Calu3 (cell line): ENCODE data around the gene RAD51B. TPM values are rescaled to one million over a fixed set of nuclear protein-coding genes. Genes with fewer than 3 reads are reported as not detected.

Experiments used
- BruUV-seq: library from RNA; stranded (reverse); fragments of 400-500 nt; replicated peaks from 2 replicates; lab custom pipeline; 2021; lab: Mats Ljungman, UMichigan
- CTCF ChIA-PET: fragments of 300-600 bp; sonication (Branson Sonifier 250); formaldehyde crosslinking; loops from one replicate; lab custom pipeline; 2022; ENCODE audit warnings: antibody characterized with exemption; lab: Charles Lee
- DNase-seq: peaks from one replicate; pipeline ENCODE4 v3.0.0; 2022
- H3K27ac Mint-ChIP-seq: one replicate; pipeline ENCODE4 v1.8.0; 2022; ENCODE audit warnings: mixed read lengths; ENCODE audit not compliant: unreplicated experiment
- H3K27me3 Mint-ChIP-seq: one replicate; pipeline ENCODE4 v1.8.0; 2022; ENCODE audit warnings: mixed read lengths; ENCODE audit not compliant: unreplicated experiment
- H3K36me3 Mint-ChIP-seq: one replicate; pipeline ENCODE4 v1.8.0; 2022; ENCODE audit warnings: mild to moderate bottlenecking, moderate library complexity, mixed read lengths; ENCODE audit not compliant: insufficient read depth, unreplicated experiment
- H3K4me1 Mint-ChIP-seq: one replicate; pipeline ENCODE4 v1.8.0; 2022; ENCODE audit warnings: mild to moderate bottlenecking, low read depth, mixed read lengths; ENCODE audit not compliant: unreplicated experiment
- H3K4me3 Mint-ChIP-seq: one replicate; pipeline ENCODE4 v1.8.0; 2022; ENCODE audit warnings: mild to moderate bottlenecking, low read depth, moderate library complexity, mixed read lengths; ENCODE audit not compliant: unreplicated experiment
- H3K9me3 Mint-ChIP-seq: one replicate; pipeline ENCODE4 v1.8.0; 2022; ENCODE audit warnings: low read depth, mixed read lengths; ENCODE audit not compliant: unreplicated experiment
- CTCF ChIP-seq: fragments of 200-600 bp; IDR thresholded peaks from one replicate; pipeline ENCODE4 v1.8.0; 2022; ENCODE audit warnings: antibody characterized with exemption; ENCODE audit not compliant: unreplicated experiment
- intact Hi-C: fragments of 100-400 bp; cut with micrococcal nuclease; formaldehyde crosslinking; loops from one replicate; pipeline ENCODE4 v1.10.0; 2022; ENCODE audit not compliant: unreplicated experiment
- total RNA-seq: library from RNA; stranded (reverse); gene quantifications from 2 replicates; pipeline ENCODE4 v1.2.3, GENCODE V29; 2022

Gene RAD51B
- total RNA-seq, 1 experiment from 2014 or later, result 24.7 TPM

DNA sequence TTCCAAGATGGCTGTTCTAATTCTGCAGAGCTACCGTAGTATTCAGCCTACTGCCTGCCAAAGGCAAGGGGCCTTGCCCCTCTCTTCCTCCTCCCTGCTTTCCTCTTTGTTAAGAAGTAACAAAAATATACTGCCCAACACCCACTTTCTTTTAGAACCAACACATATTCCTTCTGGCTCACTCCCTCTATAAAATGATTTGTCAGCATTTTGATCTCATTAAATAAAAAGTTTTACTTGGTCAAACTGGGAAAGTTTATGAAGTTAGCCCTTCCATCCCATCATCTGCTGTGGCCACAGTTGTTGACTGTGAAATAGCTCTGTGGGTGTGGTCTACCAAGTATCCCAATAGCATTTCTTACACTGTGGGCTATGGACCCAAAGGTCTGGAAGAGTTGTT lies 500.9 kb downstream of the RAD51B start:
- H3K36me3 Mint-ChIP-seq, result no peaks in the 10 kb centered on the region
- BruUV-seq, result no TSS peak
- no peaks in the 10 kb centered on the region for H3K27me3 Mint-ChIP-seq
- no peaks in the 10 kb centered on the region for H3K9me3 Mint-ChIP-seq
- no peak for DNase-seq
- intact Hi-C loops, result no loop called here
- CTCF ChIA-PET, result no interaction called here
- no peak overlapping the region for H3K27ac Mint-ChIP-seq
- no peak for TF ChIP-seq CTCF
- H3K4me1 Mint-ChIP-seq, result no peaks in the 10 kb centered on the region
- H3K4me3 Mint-ChIP-seq, result no peak overlapping the region

DNA sequence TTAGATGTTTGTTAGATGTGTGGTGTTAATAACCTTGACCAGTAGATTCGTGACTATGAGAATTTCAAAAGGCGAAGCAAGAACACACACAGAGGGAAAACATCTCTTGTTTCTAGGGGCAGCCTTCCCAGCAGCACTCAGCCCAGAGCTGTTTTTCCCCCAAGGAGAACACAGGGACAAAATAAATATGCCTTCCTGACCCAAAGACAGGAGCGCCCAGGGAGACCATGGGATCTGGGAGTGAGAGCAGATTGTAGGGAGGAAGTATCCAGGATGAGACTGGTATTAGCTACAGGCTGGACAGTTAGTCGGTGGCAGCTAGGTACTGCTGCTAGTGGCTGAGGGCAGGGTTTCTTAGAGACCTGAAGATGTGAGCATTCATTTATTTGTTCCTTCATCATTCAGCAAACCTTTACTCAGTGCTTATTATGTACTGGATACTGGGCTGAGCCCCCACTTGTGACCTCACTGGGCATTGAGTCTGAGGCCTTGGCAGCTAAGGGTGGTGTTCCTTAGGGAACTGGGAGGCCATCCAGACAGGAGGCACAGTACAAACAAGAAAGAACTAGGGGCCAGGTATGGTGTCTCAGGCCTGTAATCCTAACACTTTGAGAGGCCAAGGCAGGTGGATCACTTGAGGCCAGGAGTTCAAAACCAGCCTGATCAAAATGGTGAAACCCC lies 503.5 kb downstream of the RAD51B start:
- no peak for DNase-seq
- Mint-ChIP-seq H3K4me1 (no peaks in the 10 kb centered on the region), H3K9me3 (no peaks in the 10 kb centered on the region), H3K4me3 (no peak overlapping the region), H3K27ac (no peak overlapping the region), H3K36me3 (no peaks in the 10 kb centered on the region), H3K27me3 (no peaks in the 10 kb centered on the region)
- intact Hi-C loops, result no loop called here
- CTCF ChIA-PET, result interaction anchor here (0.6 kb wide), 1 partner anchor 12 kb away, joined by 7 read pairs; no protein-coding TSS in a partner anchor
- BruUV-seq, result no TSS peak
- no peak for TF ChIP-seq CTCF

DNA sequence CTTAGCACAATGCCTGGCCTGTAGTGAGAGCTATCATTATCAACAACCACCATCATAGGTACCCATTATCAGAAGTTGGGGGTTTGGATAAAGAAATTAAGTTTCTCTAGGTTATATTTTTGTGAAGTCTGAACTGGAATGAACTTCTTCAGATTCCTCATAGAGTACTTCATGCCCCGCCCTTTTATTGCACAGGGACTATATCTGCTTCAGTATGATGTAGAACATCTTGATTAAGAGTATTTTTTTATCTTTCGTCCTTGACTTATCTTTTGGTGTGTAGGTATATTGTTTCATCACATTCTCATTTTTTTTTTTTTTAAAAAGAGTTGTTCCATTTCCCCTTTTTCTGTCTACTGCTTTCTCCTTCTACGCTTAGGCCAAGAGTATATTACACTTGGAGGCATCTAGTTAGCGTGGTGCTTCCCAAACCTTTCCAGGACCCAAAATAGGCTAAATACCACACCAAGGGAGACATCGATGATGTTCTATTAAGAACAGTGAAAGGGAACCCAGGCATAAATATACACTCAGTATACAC lies 505.8 kb downstream of the RAD51B start:
- CTCF ChIA-PET, result no interaction called here
- no peaks in the 10 kb centered on the region for H3K4me1 Mint-ChIP-seq
- no peak overlapping the region for H3K27ac Mint-ChIP-seq
- H3K4me3 Mint-ChIP-seq, result no peak overlapping the region
- no peak for DNase-seq
- H3K27me3 Mint-ChIP-seq, result no peaks in the 10 kb centered on the region
- no peaks in the 10 kb centered on the region for H3K36me3 Mint-ChIP-seq
- intact Hi-C loops, result no loop called here
- TF ChIP-seq CTCF, result no peak
- no peaks in the 10 kb centered on the region for H3K9me3 Mint-ChIP-seq
- no TSS peak for BruUV-seq

DNA sequence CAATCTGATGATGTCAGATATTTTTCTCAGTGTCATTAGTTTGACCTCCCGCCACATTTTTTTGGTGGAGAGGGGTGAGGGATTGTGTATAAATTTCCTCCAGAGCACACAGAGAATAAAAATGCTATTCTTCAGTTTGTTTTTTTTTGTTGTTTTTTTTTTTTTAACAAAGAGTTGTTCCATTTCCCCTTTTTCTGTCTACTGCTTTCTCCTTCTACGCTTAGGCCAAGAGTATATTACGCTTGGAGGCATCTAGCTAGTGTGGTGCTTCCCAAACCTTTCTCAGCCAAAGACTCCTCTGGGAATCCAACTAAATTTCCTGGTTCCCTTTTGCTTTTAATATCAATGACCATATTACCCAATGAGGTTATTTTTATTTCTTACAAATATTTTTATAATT lies 507.7 kb downstream of the RAD51B start:
- no peak for TF ChIP-seq CTCF
- Mint-ChIP-seq H3K9me3 (no peaks in the 10 kb centered on the region), H3K4me3 (no peak overlapping the region), H3K36me3 (no peaks in the 10 kb centered on the region), H3K4me1 (no peaks in the 10 kb centered on the region), H3K27me3 (no peaks in the 10 kb centered on the region), H3K27ac (no peak overlapping the region)
- CTCF ChIA-PET, result no interaction called here
- no TSS peak for BruUV-seq
- DNase-seq, result no peak
- intact Hi-C loops, result no loop called here
